A549 (cell line): ENCODE results near the gene MTCL1. TPM values are rescaled to one million over a fixed set of nuclear protein-coding genes. Genes with fewer than 3 reads are reported as not detected.

ENCODE experiments used
- ATAC-seq, 2 experiments: fragments of 200-7000 bp in 1 of 2; fragments of >200 bp in 1 of 2; cut with Nextera tagmentation in 1 of 2; cut with Tn5 transposase in 1 of 2; 3 replicates each; pipeline versions ENCODE4 v1.8.0 to v1.9.1; 2018 to 2020; ENCODE audit warnings: mild to moderate bottlenecking in 1 of 2, moderate library complexity in 1 of 2
- CTCF ChIA-PET: fragments of 300-600 bp; sonication (Branson Sonifier 250); formaldehyde crosslinking; extraction: SDS; loops from one replicate; lab custom pipeline; 2021; ENCODE audit warnings: antibody characterized with exemption, inconsistent platforms; lab: Yijun Ruan, JAX
- POLR2A ChIA-PET: fragments of 350-600 bp; formaldehyde crosslinking; extraction: SDS; loops from one replicate; lab custom pipeline; 2021; ENCODE audit warnings: antibody characterized with exemption, inconsistent platforms; lab: Yijun Ruan, JAX
- DNase-seq, 2 experiments: peaks; one replicate each; pipeline versions ENCODE4 v3.0.0 to v3.0.0-alpha.2; 2011 to 2016; ENCODE audit warnings: low read depth in 1 of 2, low spot score in 1 of 2
- FAIRE-seq: peaks from 2 replicates; lab custom pipeline; 2011; peaks lifted over from hg19 to GRCh38; lab: Jason Lieb, UNC
- H3K27ac ChIP-seq, 2 experiments: fragments of >200 bp; sonication (Bioruptor Twin); formaldehyde crosslinking; 3 replicates each; pipeline ENCODE4 v1.5.1; 2016 to 2017
- H3K4me1 ChIP-seq: fragments of >200 bp; sonication (Bioruptor Twin); formaldehyde crosslinking; 3 replicates; pipeline ENCODE4 v1.6.1; 2016
- H3K4me2 ChIP-seq: fragments of >200 bp; sonication (Bioruptor Twin); formaldehyde crosslinking; 3 replicates; pipeline ENCODE4 v1.6.1; 2016
- H3K4me3 ChIP-seq: fragments of >200 bp; sonication (Bioruptor Twin); formaldehyde crosslinking; 3 replicates; pipeline ENCODE4 v1.5.1; 2016
- H3K9me3 ChIP-seq: fragments of >200 bp; sonication (Bioruptor Twin); formaldehyde crosslinking; 3 replicates; pipeline ENCODE4 v1.6.1; 2016
- EHF ChIP-seq: fragments of 250-450 bp; sonication (Bioruptor Pico); IDR thresholded peaks from 2 replicates; pipeline ENCODE4 v1.5.0; 2020; ENCODE audit warnings: mild to moderate bottlenecking
- EHMT2 ChIP-seq: fragments of 200-600 bp; sonication (generic); IDR thresholded peaks from 2 replicates; pipeline ENCODE4 v1.6.1; 2016; ENCODE audit warnings: antibody characterized with exemption, low read depth, mild to moderate bottlenecking, moderate library complexity
- EP300 ChIP-seq, 2 experiments: fragments of >200 bp; sonication (Bioruptor Twin); formaldehyde crosslinking; IDR thresholded peaks; 2 replicates in 1 of 2; 3 replicates in 1 of 2; pipeline ENCODE4 v1.6.1; 2016 to 2017
- HEYL ChIP-seq: fragments of 250-450 bp; sonication (Bioruptor Pico); IDR thresholded peaks from 2 replicates; pipeline ENCODE4 v1.8.0; 2021; ENCODE audit warnings: mild to moderate bottlenecking, moderate library complexity
- JUNB ChIP-seq: fragments of >200 bp; sonication (Bioruptor Twin); formaldehyde crosslinking; IDR thresholded peaks from 2 replicates; pipeline ENCODE4 v1.6.1; 2016
- MAZ ChIP-seq: fragments of 150-350 bp; IDR thresholded peaks from 2 replicates; pipeline ENCODE4 v1.6.1; 2014; ENCODE audit warnings: antibody characterized with exemption, low read depth, low read length, borderline replicate concordance
- MYC ChIP-seq: IDR thresholded peaks from 2 replicates; pipeline ENCODE4 v1.6.1; 2012; ENCODE audit warnings: mild to moderate bottlenecking, inconsistent platforms, low read length, improper control_type of control experiment, borderline replicate concordance
- NFE2L2 ChIP-seq: fragments of 150-350 bp; conservative IDR thresholded peaks from 2 replicates; pipeline ENCODE4 v1.6.1; 2014; ENCODE audit warnings: low read length
- PHF8 ChIP-seq: fragments of 200-600 bp; sonication (generic); IDR thresholded peaks from 2 replicates; pipeline ENCODE4 v1.6.1; 2016; ENCODE audit warnings: low read depth, mild to moderate bottlenecking, antibody characterized with exemption, moderate library complexity, borderline replicate concordance
- POLR2A ChIP-seq: IDR thresholded peaks from 2 replicates; pipeline ENCODE4 v1.6.1; 2012; ENCODE audit warnings: mild to moderate bottlenecking, low read length
- POLR2AphosphoS2 ChIP-seq: conservative IDR thresholded peaks from 2 replicates; pipeline ENCODE4 v1.6.1; 2012; ENCODE audit warnings: low read length, improper control_type of control experiment, inconsistent platforms
- RAD21 ChIP-seq, 2 experiments: fragments of >200 bp in 1 of 2; sonication (Bioruptor Twin) in 1 of 2; formaldehyde crosslinking in 1 of 2; IDR thresholded peaks in 1 of 2; conservative IDR thresholded peaks in 1 of 2; 2 replicates in 1 of 2; 3 replicates in 1 of 2; pipeline ENCODE4 v1.6.1; 2012 to 2018; ENCODE audit warnings: inconsistent platforms in 1 of 2
- RCOR1 ChIP-seq: fragments of 150-350 bp; IDR thresholded peaks from 2 replicates; pipeline ENCODE4 v1.6.1; 2014; ENCODE audit warnings: antibody characterized with exemption, low read length, low read depth
- RFX5 ChIP-seq: fragments of 450-650 bp; IDR thresholded peaks from 2 replicates; pipeline ENCODE4 v1.7.1; 2014; ENCODE audit warnings: antibody characterized with exemption, mild to moderate bottlenecking, moderate library complexity
- SREBF2 ChIP-seq: fragments of 450-650 bp; IDR thresholded peaks from 2 replicates; pipeline ENCODE4 v1.6.1; 2014; ENCODE audit warnings: mild to moderate bottlenecking, moderate library complexity
- TP53 ChIP-seq: fragments of 250-450 bp; sonication (Bioruptor Pico); IDR thresholded peaks from 2 replicates; pipeline ENCODE4 v1.5.0; 2021; ENCODE audit warnings: mild to moderate bottlenecking, moderate library complexity
- ZC3H11A ChIP-seq: fragments of 450-650 bp; IDR thresholded peaks from 2 replicates; pipeline ENCODE4 v1.6.1; 2014; ENCODE audit warnings: antibody characterized with exemption, mild to moderate bottlenecking
- ZSCAN20 ChIP-seq: fragments of 250-450 bp; sonication (Bioruptor Pico); IDR thresholded peaks from 2 replicates; pipeline ENCODE4 v1.8.0; 2022; ENCODE audit warnings: mild to moderate bottlenecking, moderate library complexity
- WGBS: methylation state at CpG from one replicate; pipeline ENCODE4 v1.1.6; 2017; ENCODE audit errors: missing lambda C conversion rate; 5-methylcytosine and 5-hydroxymethylcytosine counted together
- polyA plus RNA-seq, 4 experiments: library from polyadenylated mRNA; depleted of rRNA in 3 of 4; stranded (reverse); fragments of >200 nt; fragmentation: RNase III in 1 of 4; extraction: RNeasy Plus Mini Kit Qiagen cat#74134 plus additional on column Dnase treatment in 1 of 4; gene quantifications; 2 replicates in 3 of 4; 3 replicates in 1 of 4; pipeline ENCODE4 v1.2.3, GENCODE V29; 2011 to 2017
- TF ChIP-seq, protein P1 (sequence below): fragments of 450-650 bp; IDR thresholded peaks from 2 replicates; pipeline ENCODE4 v1.6.1; 2014; ENCODE audit warnings: antibody characterized with exemption
- TF ChIP-seq, protein P2 (sequence below): fragments of 200-600 bp; sonication (generic); IDR thresholded peaks from 2 replicates; pipeline ENCODE4 v1.6.1; 2016; ENCODE audit warnings: antibody characterized with exemption, mild to moderate bottlenecking, moderate library complexity
- TF ChIP-seq, protein P3 (sequence below): fragments of >200 bp; sonication (Bioruptor Twin); formaldehyde crosslinking; IDR thresholded peaks from 2 replicates; pipeline ENCODE4 v1.6.1; 2016
- TF ChIP-seq, protein P4 (sequence below): IDR thresholded peaks from 2 replicates; pipeline ENCODE4 v1.6.1; 2012; ENCODE audit warnings: low read depth, borderline replicate concordance
- TF ChIP-seq, protein P5 (sequence below): fragments of 250-450 bp; sonication (Bioruptor Pico); IDR thresholded peaks from 2 replicates; pipeline ENCODE4 v1.5.0; 2020; ENCODE audit warnings: low read depth, mild to moderate bottlenecking, moderate library complexity
- TF ChIP-seq, protein P6 (sequence below): fragments of 250-450 bp; sonication (Bioruptor Pico); IDR thresholded peaks from 2 replicates; pipeline ENCODE4 v1.5.0; 2021; ENCODE audit warnings: mild to moderate bottlenecking, moderate library complexity, borderline replicate concordance
- TF ChIP-seq, protein P7 (sequence below): IDR thresholded peaks from 2 replicates; pipeline ENCODE4 v1.6.1; 2012

The MTCL1 gene
- polyA plus RNA-seq, 2 of the 4 experiments (the other 2 are of a cell fraction), result 44.4 to 49.6 TPM

DNA sequence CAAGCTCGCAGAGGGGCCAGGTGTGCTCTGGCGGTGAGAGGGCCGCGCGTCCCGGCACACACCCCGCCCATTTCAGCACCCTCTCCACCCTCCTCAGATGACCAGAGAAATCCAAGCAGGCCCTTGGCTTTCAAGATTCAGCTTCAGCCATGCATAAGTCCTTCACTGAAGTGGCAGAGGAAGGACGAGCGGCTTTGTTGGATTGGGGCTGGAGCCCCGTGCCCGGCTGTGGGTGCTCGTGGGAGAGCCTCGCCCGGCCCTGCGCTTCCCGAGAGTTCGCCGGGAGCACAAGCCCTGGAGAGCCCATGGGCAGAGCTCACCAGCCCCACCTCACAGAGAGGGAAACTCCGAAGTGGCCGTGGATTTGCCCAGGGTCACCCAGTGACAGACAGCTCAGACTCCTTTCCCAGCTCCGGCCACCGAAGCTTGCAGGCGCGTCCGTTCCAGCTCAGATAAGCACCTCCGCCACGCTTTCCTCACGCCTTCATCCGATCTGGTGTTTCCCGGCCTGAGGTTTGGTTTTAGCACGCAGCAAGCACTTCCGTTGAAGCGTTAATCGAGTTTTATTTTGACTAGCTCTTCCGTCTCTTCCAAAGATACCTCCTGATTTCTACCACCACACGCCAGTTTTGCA is 45.6 kb upstream of the MTCL1 start:
- no peak overlapping the region for H3K4me2 ChIP-seq
- FAIRE-seq, result no peak
- no peaks in the 10 kb centered on the region for H3K9me3 ChIP-seq
- TF ChIP-seq SREBF2 (no peak), HEYL (no peak), ZC3H11A (no peak), EHMT2 (no peak), EHF (CRISPR knock-in tag) (no peak), EP300 (IDR thresholded peaks at IDR 0.05) (no peak), MYC (no peak), MAZ (no peak), POLR2AphosphoS2 (no peak), JUNB (no peak)
- TF ChIP-seq, protein P1, sequence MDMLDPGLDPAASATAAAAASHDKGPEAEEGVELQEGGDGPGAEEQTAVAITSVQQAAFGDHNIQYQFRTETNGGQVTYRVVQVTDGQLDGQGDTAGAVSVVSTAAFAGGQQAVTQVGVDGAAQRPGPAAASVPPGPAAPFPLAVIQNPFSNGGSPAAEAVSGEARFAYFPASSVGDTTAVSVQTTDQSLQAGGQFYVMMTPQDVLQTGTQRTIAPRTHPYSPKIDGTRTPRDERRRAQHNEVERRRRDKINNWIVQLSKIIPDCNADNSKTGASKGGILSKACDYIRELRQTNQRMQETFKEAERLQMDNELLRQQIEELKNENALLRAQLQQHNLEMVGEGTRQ, result no peak
- TF ChIP-seq, protein P2, sequence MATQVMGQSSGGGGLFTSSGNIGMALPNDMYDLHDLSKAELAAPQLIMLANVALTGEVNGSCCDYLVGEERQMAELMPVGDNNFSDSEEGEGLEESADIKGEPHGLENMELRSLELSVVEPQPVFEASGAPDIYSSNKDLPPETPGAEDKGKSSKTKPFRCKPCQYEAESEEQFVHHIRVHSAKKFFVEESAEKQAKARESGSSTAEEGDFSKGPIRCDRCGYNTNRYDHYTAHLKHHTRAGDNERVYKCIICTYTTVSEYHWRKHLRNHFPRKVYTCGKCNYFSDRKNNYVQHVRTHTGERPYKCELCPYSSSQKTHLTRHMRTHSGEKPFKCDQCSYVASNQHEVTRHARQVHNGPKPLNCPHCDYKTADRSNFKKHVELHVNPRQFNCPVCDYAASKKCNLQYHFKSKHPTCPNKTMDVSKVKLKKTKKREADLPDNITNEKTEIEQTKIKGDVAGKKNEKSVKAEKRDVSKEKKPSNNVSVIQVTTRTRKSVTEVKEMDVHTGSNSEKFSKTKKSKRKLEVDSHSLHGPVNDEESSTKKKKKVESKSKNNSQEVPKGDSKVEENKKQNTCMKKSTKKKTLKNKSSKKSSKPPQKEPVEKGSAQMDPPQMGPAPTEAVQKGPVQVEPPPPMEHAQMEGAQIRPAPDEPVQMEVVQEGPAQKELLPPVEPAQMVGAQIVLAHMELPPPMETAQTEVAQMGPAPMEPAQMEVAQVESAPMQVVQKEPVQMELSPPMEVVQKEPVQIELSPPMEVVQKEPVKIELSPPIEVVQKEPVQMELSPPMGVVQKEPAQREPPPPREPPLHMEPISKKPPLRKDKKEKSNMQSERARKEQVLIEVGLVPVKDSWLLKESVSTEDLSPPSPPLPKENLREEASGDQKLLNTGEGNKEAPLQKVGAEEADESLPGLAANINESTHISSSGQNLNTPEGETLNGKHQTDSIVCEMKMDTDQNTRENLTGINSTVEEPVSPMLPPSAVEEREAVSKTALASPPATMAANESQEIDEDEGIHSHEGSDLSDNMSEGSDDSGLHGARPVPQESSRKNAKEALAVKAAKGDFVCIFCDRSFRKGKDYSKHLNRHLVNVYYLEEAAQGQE, result no peak
- TF ChIP-seq, protein P3, sequence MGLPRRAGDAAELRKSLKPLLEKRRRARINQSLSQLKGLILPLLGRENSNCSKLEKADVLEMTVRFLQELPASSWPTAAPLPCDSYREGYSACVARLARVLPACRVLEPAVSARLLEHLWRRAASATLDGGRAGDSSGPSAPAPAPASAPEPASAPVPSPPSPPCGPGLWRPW, result no peak
- TF ChIP-seq, protein P4, sequence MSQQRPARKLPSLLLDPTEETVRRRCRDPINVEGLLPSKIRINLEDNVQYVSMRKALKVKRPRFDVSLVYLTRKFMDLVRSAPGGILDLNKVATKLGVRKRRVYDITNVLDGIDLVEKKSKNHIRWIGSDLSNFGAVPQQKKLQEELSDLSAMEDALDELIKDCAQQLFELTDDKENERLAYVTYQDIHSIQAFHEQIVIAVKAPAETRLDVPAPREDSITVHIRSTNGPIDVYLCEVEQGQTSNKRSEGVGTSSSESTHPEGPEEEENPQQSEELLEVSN, result no peak
- TF ChIP-seq, protein P5, sequence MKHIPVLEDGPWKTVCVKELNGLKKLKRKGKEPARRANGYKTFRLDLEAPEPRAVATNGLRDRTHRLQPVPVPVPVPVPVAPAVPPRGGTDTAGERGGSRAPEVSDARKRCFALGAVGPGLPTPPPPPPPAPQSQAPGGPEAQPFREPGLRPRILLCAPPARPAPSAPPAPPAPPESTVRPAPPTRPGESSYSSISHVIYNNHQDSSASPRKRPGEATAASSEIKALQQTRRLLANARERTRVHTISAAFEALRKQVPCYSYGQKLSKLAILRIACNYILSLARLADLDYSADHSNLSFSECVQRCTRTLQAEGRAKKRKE (CRISPR knock-in tag), result no peak
- TF ChIP-seq, all 56 proteins: peak for 0
- no peak overlapping the region for H3K4me3 ChIP-seq
- ChIA-PET POLR2A (no interaction called here), CTCF (interaction anchor here (0.8 to 5.1 kb wide), 4 partner anchors 28 to 328 kb away, joined by 3 to 29 read pairs (median 6); no protein-coding TSS in a partner anchor)
- 95% methylated on average over 25 of the region's 36 CpGs for WGBS
- DNase-seq, result no peak
- peaks cover 28% of the 10 kb centered on the region for H3K4me1 ChIP-seq
- H3K27ac ChIP-seq, result peak overlapping the region in 1 of 2 experiments; percentile 32; a peak in 2 of 6 replicates
- ATAC-seq, result no peak

DNA sequence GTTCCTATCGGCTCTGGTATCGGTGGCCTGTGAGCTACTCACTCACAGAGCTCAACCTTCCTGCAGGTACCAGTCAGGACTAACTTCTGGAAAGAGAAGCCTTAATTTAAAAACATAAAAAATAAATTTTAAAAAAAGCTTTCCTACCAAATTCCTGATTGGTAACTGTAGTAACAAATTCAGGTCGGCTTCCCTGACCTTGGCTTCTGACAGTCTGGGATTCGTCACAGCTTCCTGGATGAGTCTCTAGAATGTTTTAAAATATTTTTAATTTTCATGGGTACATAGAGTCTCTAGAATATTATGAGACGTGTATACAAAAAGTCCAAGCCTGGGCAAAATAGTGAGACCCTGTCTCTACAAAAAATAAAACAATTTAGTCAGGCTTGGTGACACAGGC is 45.0 kb upstream of the MTCL1 start:
- peak overlapping the region in 1 of 2 experiments; percentile 32; a peak in 1 of 6 replicates for H3K27ac ChIP-seq
- DNase-seq (no peak), FAIRE-seq (no peak), ATAC-seq (no peak)
- H3K4me2 ChIP-seq, result no peak overlapping the region
- H3K4me1 ChIP-seq, result peaks cover 27% of the 10 kb centered on the region
- WGBS, result 89% methylated on average over 5 of the region's 5 CpGs
- H3K9me3 ChIP-seq, result no peaks in the 10 kb centered on the region
- H3K4me3 ChIP-seq, result no peak overlapping the region
- TF ChIP-seq PHF8 (no peak), RAD21 (conservative IDR thresholded peaks at IDR 0.05 in 1 of 2, IDR thresholded peaks at IDR 0.05 in 1 of 2) (no peak), EHMT2 (no peak), RFX5 (no peak), SREBF2 (no peak), ZSCAN20 (CRISPR knock-in tag) (no peak), POLR2A (no peak), TP53 (no peak), RCOR1 (no peak), NFE2L2 (no peak)
- TF ChIP-seq, protein P6, sequence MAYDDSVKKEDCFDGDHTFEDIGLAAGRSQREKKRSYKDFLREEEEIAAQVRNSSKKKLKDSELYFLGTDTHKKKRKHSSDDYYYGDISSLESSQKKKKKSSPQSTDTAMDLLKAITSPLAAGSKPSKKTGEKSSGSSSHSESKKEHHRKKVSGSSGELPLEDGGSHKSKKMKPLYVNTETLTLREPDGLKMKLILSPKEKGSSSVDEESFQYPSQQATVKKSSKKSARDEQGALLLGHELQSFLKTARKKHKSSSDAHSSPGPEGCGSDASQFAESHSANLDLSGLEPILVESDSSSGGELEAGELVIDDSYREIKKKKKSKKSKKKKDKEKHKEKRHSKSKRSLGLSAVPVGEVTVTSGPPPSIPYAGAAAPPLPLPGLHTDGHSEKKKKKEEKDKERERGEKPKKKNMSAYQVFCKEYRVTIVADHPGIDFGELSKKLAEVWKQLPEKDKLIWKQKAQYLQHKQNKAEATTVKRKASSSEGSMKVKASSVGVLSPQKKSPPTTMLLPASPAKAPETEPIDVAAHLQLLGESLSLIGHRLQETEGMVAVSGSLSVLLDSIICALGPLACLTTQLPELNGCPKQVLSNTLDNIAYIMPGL, result no peak
- TF ChIP-seq, protein P5 (CRISPR knock-in tag), result no peak
- TF ChIP-seq, protein P7, sequence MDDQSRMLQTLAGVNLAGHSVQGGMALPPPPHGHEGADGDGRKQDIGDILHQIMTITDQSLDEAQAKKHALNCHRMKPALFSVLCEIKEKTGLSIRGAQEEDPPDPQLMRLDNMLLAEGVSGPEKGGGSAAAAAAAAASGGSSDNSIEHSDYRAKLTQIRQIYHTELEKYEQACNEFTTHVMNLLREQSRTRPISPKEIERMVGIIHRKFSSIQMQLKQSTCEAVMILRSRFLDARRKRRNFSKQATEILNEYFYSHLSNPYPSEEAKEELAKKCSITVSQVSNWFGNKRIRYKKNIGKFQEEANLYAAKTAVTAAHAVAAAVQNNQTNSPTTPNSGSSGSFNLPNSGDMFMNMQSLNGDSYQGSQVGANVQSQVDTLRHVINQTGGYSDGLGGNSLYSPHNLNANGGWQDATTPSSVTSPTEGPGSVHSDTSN, result no peak
- POLR2A ChIA-PET, result no interaction called here
- CTCF ChIA-PET, result interaction anchor here (0.8 to 5.1 kb wide), 4 partner anchors 27 to 328 kb away, joined by 3 to 29 read pairs (median 6); no protein-coding TSS in a partner anchor
